ENCODE data around the gene GTF2IRD1.
"Not testable (repeated sequence)": the region's sequence is repeated elsewhere in the genome, so short reads cannot be mapped to it uniquely, and the experiment has no call there.

Gene GTF2IRD1

GRCh38 chr7:74474271-74474865 lies 20.7 kb downstream of the GTF2IRD1 start:
- DNase-seq, result no peak

DNA sequence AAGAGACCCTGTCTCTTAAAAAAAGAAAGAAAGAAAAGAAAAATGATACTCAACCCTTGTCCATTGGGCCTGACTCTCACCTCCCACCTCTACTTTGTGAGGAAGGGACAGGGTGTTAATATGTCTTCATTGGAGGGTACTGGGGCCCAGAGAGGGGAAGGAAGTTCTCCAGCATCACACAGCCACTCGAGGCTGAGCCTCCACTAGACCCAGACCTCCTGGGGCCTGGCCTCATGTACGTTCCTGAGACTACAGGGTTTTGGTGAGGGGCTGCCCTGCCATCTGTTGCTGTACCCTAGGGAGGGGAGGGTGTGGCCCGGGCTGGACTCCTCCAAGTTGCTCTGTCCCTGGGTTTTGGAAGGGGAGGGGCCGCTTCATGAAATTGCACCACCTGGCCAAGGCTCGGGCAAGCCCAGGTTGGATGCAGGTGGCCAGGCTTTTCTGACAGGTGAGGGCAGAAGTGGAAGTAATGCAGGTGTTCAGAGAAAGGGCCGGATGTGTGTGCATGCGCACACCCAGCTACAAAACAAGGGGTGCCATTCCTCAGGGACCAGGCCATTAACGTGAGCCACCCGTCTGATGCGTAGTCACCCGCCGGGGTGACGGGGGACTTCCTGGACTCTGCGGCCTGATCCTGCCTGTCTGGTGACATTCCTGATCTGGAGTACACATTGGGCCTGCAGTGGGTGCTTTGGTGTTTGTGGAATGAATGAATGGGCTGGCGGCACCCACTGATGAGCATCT lies 21.7 kb downstream of the GTF2IRD1 start:
- DNase-seq, result no peak

- no peak for DNase-seq
Measured at GRCh38 chr7:74475987-74476350, 22.3 kb downstream of the GTF2IRD1 start.

DNA sequence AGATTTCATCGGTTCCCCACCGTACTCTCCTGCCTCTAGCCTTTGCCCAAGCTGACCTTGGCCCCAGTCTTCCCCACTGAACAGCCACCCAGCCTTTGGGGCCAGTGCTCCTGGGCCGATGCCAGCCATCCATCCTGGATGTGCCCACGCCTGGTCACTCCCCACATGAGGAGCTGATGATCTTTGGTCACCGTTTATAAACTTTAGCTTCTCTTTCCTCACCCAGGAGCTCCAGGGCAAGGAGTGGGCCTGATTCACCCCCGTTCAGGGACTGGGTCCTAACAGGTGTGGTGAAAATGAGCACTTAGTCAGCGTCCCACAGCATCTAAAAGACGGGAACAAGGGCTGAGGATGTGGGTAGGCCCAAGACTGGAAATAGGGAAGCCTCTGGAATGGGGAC lies 22.9 kb downstream of the GTF2IRD1 start:
- DNase-seq, result no peak

GRCh38 chr7:74478671-74479065 lies 25.0 kb downstream of the GTF2IRD1 start:
- DNase-seq, result no peak

DNA sequence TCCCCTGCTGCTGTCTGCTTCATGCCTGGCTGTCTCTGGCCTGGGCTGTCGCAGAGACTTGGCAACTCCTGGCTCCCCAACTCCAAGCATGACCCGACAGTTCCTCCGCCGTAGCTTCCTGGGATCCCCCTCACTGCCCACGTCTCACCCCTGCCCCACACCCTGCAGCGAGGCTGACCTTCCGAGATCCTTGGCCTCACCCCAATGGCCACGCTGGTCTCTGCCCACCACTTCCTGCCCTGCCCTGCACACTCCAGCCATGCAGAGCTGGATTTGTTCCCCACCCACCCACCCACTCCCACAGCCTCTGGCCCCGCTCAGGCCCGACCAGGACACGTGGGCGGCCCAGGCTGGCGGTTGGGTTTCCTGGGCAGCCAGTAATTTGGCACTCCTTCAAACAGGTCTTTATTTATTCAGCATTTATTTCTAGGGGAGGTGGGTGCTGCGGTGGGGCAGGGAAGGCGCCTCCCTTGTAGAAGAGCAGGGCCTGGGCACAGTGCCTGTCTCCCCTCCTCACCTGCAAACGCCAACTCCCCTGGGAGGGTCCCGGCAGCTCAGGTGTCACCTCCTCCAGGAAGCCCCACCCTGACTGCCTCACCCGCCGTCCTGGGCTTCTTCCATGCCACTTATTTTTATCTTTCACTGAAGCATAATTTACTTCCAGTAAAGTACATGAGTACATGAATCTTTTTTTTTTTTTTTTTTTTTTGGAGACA lies 25.5 kb downstream of the GTF2IRD1 start:
- no peak for DNase-seq

GRCh38 chr7:74479961-74480829 lies 26.5 kb downstream of the GTF2IRD1 start:
- no peak for DNase-seq

DNA sequence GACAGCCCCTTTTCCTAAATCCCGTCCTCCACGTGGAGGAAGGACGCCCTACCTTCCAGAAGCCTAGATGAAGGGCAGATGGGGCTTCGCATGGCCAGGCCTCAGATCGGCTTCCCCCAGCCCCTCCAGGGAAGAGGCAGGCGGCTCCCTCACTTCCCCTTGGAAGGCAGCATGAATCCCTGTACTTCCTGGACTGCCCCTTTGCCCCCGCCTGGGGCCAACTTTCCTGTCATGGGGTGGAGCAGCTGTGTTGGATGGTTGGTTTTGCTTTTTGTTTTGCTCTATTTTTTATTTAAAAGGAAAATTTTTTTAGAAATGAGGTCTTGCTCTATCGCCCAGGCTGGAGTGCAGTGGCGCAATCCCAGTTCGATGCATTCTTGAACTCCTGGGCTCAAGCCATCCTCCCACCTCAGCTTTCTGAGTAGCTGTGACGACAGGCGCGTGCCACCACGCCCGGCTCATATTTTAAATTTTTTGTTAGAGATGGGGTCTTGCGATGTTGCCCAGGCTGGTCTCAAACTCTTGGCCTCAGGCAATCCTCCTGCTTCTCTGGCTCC lies 27.2 kb downstream of the GTF2IRD1 start:
- DNase-seq, result no peak

DNA sequence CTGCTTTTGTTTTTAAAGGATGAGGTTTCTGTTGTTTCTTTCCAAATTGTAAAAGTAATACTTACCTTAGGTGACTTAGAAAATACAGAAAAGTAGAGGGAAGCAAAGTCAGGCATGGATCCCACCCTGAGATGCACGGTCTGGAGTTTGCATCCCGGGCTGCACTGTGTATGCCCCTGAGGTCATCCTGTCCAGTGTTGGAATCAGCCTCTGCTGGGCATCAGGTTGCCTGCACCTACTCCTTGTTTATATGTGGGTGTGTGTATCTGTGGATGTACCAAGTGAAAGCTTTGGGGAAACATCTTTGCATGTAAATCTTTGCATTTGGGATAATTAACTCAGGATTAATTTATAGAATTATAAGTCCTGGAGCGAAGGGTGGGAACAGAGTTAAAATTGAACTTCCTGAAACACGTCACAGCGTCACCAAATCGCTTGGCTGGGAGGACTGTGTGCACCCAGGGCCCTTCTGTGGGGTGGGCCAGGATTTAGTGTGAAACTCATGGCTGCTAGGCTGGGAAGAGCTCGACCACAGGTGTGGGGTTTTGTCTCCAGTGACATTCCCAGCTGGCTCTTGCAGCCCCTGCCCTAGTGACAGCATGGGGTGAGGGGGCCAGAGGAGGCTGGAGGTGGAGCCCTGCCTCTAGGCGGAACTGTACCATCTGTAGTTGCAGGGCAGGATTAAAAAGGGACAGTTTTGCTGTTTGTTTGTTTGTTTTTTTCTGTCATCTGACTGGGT lies 27.9 kb downstream of the GTF2IRD1 start:
- no peak for DNase-seq

DNA sequence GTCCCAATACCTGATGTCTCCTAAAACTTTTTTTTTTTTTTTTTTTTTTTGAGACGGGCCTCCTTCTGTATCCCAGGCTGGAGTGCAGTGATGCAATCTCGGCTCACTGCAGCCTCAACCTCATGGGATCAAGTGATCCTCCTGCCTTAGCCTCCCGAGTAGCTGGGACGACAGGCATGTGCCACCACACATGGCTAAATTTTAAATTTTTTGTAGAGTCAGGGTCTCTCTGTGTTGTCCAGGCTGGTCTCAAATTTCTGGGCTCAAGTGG lies 28.4 kb downstream of the GTF2IRD1 start:
- no peak for DNase-seq

GRCh38 chr7:74482629-74483401 lies 29.1 kb downstream of the GTF2IRD1 start:
- no peak for DNase-seq

GRCh38 chr7:74483402-74484336 lies 30.0 kb downstream of the GTF2IRD1 start:
- no peak for DNase-seq

DNA sequence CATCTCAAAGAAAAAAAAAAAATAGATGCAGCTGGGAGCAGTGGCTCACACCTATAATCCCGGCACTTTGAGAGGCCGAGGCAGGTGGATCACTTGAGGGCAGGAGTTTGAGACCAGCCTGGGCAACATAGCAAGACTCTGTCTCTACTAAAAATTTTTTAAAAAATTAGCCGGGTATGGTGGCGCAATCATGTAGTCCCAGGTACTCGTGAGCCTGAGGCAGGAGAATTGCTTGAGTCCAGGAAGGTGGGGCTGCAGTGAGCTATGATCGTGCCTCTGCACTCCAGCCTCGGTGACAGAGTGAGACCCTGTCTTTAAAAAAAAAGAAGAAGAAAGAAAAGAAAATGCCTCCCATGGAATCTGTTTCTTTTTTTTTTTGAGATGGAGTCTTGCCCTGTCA lies 31.9 kb downstream of the GTF2IRD1 start:
- no peak for DNase-seq

GRCh38 chr7:74488518-74489030 lies 34.9 kb downstream of the GTF2IRD1 start:
- DNase-seq, result not testable (repeated sequence)

- no peak for DNase-seq
Measured at GRCh38 chr7:74489997-74490945, 36.6 kb downstream of the GTF2IRD1 start.

- not testable (repeated sequence) for DNase-seq
Measured at GRCh38 chr7:74491490-74491889, 37.8 kb downstream of the GTF2IRD1 start.

GRCh38 chr7:74493295-74493694 lies 39.6 kb downstream of the GTF2IRD1 start:
- no peak for DNase-seq

- DNase-seq, result no peak
Measured at GRCh38 chr7:74494076-74494548, 40.4 kb downstream of the GTF2IRD1 start.

All from stimulated activated CD8-positive, alpha-beta memory T cell treated with anti-CD3 and anti-CD28 coated beads, Interleukin-4, amount 100 ng/mL, for 48 hours (primary cell).